ENCODE measurements around the gene ARAP1. TPM values are rescaled to one million over a fixed set of nuclear protein-coding genes. Genes with fewer than 3 reads are reported as not detected.
A peak's percentile ranks its signal among the peaks of the same experiment; 100 is the strongest.

Gene ARAP1
- total RNA-seq, 1 experiment from 2014 or later, result 66.1 TPM

DNA sequence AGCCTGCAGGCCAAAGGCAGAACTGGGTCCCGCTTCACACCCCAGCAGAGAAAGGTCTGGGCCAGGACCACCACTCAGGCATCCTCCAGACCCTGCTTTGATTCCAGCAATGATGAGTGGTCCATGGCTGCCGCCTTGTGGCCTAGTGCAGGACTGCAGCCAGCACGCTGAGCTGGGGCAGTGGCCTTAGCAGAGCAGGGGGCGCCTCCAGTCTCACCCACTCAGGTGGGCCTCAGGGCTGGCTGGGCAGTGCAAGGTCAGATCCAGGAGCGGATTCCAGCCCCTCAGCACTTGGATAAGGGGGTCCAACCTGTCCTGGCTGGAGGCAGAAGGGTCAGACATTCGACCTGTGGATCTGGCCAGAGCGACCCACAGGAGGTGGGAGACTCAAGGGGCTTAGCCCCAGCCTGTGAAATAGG is 68.4 kb downstream of the ARAP1 start:
- DNase-seq (ENCODE audit: low spot score), result peak; percentile 68
- no peaks in the 10 kb centered on the region for H3K9me3 ChIP-seq (ENCODE audit: low read depth, low read length, poor library complexity, severe bottlenecking)
- no peak for TF ChIP-seq EZH2 (IDR thresholded peaks at IDR 0.05; ENCODE audit: borderline replicate concordance, low read depth, low read length, poor library complexity, severe bottlenecking)
- TF ChIP-seq, protein P1, sequence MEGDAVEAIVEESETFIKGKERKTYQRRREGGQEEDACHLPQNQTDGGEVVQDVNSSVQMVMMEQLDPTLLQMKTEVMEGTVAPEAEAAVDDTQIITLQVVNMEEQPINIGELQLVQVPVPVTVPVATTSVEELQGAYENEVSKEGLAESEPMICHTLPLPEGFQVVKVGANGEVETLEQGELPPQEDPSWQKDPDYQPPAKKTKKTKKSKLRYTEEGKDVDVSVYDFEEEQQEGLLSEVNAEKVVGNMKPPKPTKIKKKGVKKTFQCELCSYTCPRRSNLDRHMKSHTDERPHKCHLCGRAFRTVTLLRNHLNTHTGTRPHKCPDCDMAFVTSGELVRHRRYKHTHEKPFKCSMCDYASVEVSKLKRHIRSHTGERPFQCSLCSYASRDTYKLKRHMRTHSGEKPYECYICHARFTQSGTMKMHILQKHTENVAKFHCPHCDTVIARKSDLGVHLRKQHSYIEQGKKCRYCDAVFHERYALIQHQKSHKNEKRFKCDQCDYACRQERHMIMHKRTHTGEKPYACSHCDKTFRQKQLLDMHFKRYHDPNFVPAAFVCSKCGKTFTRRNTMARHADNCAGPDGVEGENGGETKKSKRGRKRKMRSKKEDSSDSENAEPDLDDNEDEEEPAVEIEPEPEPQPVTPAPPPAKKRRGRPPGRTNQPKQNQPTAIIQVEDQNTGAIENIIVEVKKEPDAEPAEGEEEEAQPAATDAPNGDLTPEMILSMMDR (conservative IDR thresholded peaks at IDR 0.05; ENCODE audit: low read depth, low read length), result peak; percentile 97
- ChIA-PET CTCF (interaction anchor here (0.6 to 2.2 kb wide), 15 partner anchors 9 to 229 kb away, joined by 3 to 33 read pairs (median 5); partner anchors contain the start of gene STARD10), POLR2A (ENCODE audit: low non-redundant PET) (no interaction called here)
- peaks cover 6% of the 10 kb centered on the region for H3K36me3 ChIP-seq (ENCODE audit: insufficient read depth, low read length, poor library complexity, severe bottlenecking)
- no peak overlapping the region for H3K27ac ChIP-seq (ENCODE audit: low read depth, low read length, poor library complexity, severe bottlenecking)
- intact Hi-C loops (cut with micrococcal nuclease; ENCODE audit: unreplicated experiment), result loop anchor here (1.0 to 5.0 kb wide), 2 partner anchors 98 to 201 kb away; no protein-coding TSS in a partner anchor
- no TSS peak for BruUV-seq (replicated peaks)
- H3K27me3 ChIP-seq (replicated peaks; ENCODE audit: insufficient read depth, low read depth, low read length, poor library complexity), result peaks cover 5% of the 10 kb centered on the region
- H3K4me3 ChIP-seq (ENCODE audit: low read depth, low read length, poor library complexity, severe bottlenecking), result no peak overlapping the region
- H3K4me1 ChIP-seq (ENCODE audit: insufficient read depth, low read length, poor library complexity, severe bottlenecking), result no peaks in the 10 kb centered on the region

DNA sequence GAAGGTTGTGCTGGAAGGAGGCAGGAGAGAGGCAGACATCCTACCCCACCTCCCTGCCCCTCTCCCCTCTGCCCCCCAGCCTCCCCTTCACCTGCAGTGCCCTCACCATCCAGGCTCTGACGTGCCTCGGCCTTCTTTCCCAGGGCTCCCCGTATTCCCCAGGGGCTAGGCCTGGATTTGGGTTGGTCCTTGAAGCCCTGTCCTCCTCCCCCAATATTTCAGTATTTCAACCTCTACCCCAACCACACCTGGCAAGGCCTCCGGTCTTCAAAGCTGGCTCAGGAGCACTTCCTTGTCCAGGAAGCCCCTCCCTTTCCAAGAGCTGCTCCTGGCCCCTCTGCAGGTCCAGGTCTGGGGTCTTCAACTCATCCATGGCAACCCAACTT is 69.4 kb downstream of the ARAP1 start:
- Histone ChIP-seq H3K36me3 (ENCODE audit: insufficient read depth, low read length, poor library complexity, severe bottlenecking) (peaks cover 6% of the 10 kb centered on the region), H3K9me3 (ENCODE audit: low read depth, low read length, poor library complexity, severe bottlenecking) (no peaks in the 10 kb centered on the region), H3K4me1 (ENCODE audit: insufficient read depth, low read length, poor library complexity, severe bottlenecking) (no peaks in the 10 kb centered on the region), H3K4me3 (ENCODE audit: low read depth, low read length, poor library complexity, severe bottlenecking) (no peak overlapping the region), H3K27ac (ENCODE audit: low read depth, low read length, poor library complexity, severe bottlenecking) (no peak overlapping the region), H3K27me3 (replicated peaks; ENCODE audit: insufficient read depth, low read depth, low read length, poor library complexity) (peaks cover 14% of the 10 kb centered on the region)
- intact Hi-C loops (cut with micrococcal nuclease; ENCODE audit: unreplicated experiment), result loop anchor here (1.0 to 5.0 kb wide), 2 partner anchors 98 to 201 kb away; no protein-coding TSS in a partner anchor
- DNase-seq (ENCODE audit: low spot score), result no peak
- CTCF ChIA-PET, result interaction anchor here (1.0 to 1.9 kb wide), 2 partner anchors 96 to 212 kb away, joined by 4 to 26 read pairs; no protein-coding TSS in a partner anchor
- TF ChIP-seq, protein P1 (conservative IDR thresholded peaks at IDR 0.05; ENCODE audit: low read depth, low read length), result no peak
- TF ChIP-seq EZH2 (IDR thresholded peaks at IDR 0.05; ENCODE audit: borderline replicate concordance, low read depth, low read length, poor library complexity, severe bottlenecking), result no peak
- BruUV-seq (replicated peaks), result no TSS peak
- POLR2A ChIA-PET (ENCODE audit: low non-redundant PET), result no interaction called here

DNA sequence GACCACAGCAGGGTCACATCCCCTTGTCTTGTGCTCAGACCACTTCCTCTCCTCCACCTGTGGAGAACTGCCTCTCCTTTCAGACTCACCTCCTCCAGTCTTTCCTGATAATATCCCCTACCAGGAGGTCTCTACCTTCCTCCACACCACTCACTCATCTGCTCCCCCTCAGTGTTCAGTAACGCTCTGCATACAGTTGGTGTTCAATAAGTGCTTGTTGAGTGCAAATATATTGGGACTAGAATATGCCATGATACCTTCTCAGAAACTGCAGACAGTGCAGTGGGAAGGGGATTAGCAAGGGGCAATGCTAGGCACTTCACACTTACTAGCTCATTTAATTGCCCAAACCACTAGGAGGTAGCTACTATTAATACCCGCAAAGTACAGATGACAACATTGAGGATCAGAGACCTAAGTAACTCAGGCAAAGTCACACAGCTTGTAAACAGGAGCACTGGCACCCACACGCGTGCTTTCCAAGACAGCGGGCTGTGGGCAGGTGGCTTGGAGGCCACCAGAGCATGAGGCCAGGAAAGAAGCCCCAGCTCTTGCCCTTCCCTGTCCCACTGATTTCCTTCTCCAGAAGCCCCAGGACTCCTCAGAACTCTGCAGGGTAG is 69.9 kb downstream of the ARAP1 start:
- no peak for DNase-seq (ENCODE audit: low spot score)
- H3K4me3 ChIP-seq (ENCODE audit: low read depth, low read length, poor library complexity, severe bottlenecking), result no peak overlapping the region
- no peaks in the 10 kb centered on the region for H3K4me1 ChIP-seq (ENCODE audit: insufficient read depth, low read length, poor library complexity, severe bottlenecking)
- intact Hi-C loops (cut with micrococcal nuclease; ENCODE audit: unreplicated experiment), result loop anchor here (5.0 kb wide), 1 partner anchor 200 kb away; no protein-coding TSS in a partner anchor
- ChIA-PET CTCF (interaction anchor here (1.0 kb wide), 1 partner anchor 211 kb away, joined by 4 read pairs; no protein-coding TSS in a partner anchor), POLR2A (ENCODE audit: low non-redundant PET) (no interaction called here)
- no TSS peak for BruUV-seq (replicated peaks)
- no peak for TF ChIP-seq EZH2 (IDR thresholded peaks at IDR 0.05; ENCODE audit: borderline replicate concordance, low read depth, low read length, poor library complexity, severe bottlenecking)
- TF ChIP-seq, protein P1 (conservative IDR thresholded peaks at IDR 0.05; ENCODE audit: low read depth, low read length), result no peak
- no peaks in the 10 kb centered on the region for H3K9me3 ChIP-seq (ENCODE audit: low read depth, low read length, poor library complexity, severe bottlenecking)
- H3K27me3 ChIP-seq (replicated peaks; ENCODE audit: insufficient read depth, low read depth, low read length, poor library complexity), result peaks cover 19% of the 10 kb centered on the region
- peaks cover 6% of the 10 kb centered on the region for H3K36me3 ChIP-seq (ENCODE audit: insufficient read depth, low read length, poor library complexity, severe bottlenecking)
- H3K27ac ChIP-seq (ENCODE audit: low read depth, low read length, poor library complexity, severe bottlenecking), result no peak overlapping the region

Data from A673 (cell line).